NCI-H187 (cell line): ENCODE data around the gene GARNL3.

Source experiments
- DNase-seq, 2 experiments: peaks; one replicate each; lab custom pipeline; 2025; lab: John Stamatoyannopoulos, UW

The GARNL3 gene

GRCh38 chr9:127233550-127233949, 31.0 kb upstream of the GARNL3 start:
- no peak for DNase-seq

- DNase-seq = no peak
Measured at GRCh38 chr9:127233989-127234388, 30.6 kb upstream of the GARNL3 start.

- DNase-seq = no peak
Measured at GRCh38 chr9:127237801-127238200, 26.8 kb upstream of the GARNL3 start.

GRCh38 chr9:127241354-127241753, 23.2 kb upstream of the GARNL3 start:
- DNase-seq = no peak

- peak; percentile 51 to 84 for DNase-seq
Measured at GRCh38 chr9:127244609-127245601, 19.7 kb upstream of the GARNL3 start.

GRCh38 chr9:127245637-127246164, 18.9 kb upstream of the GARNL3 start:
- no peak for DNase-seq

GRCh38 chr9:127248241-127248640, 16.3 kb upstream of the GARNL3 start:
- DNase-seq = no peak

GRCh38 chr9:127249877-127250276, 14.7 kb upstream of the GARNL3 start:
- DNase-seq = no peak

GRCh38 chr9:127250896-127251391, 13.6 kb upstream of the GARNL3 start:
- DNase-seq = no peak

- no peak for DNase-seq
Measured at GRCh38 chr9:127252410-127253318, 11.9 kb upstream of the GARNL3 start.

- no peak for DNase-seq
Measured at GRCh38 chr9:127253446-127253845, 11.1 kb upstream of the GARNL3 start.

GRCh38 chr9:127255692-127256091, 8.9 kb upstream of the GARNL3 start:
- no peak for DNase-seq

- DNase-seq = no peak
Measured at GRCh38 chr9:127256324-127256723, 8.2 kb upstream of the GARNL3 start.

- DNase-seq = no peak
Measured at GRCh38 chr9:127258606-127259471, 5.7 kb upstream of the GARNL3 start.

- no peak for DNase-seq
Measured at GRCh38 chr9:127262602-127263001, 2.0 kb upstream of the GARNL3 start.

- no peak for DNase-seq
Measured at GRCh38 chr9:127263237-127263636, 1.3 kb upstream of the GARNL3 start.

- DNase-seq = no peak
Measured at GRCh38 chr9:127263664-127264063, 910 bp upstream of the GARNL3 start.

- no peak for DNase-seq
Measured at GRCh38 chr9:127267793-127268525, 3.4 kb downstream of the GARNL3 start.

GRCh38 chr9:127269449-127269848, 4.9 kb downstream of the GARNL3 start:
- DNase-seq = no peak

- no peak for DNase-seq
Measured at GRCh38 chr9:127273326-127273725, 8.8 kb downstream of the GARNL3 start.
